H9 (cell line): ENCODE results near the gene CCDC149. TPM values are rescaled to one million over a fixed set of nuclear protein-coding genes. Genes with fewer than 3 reads are reported as not detected.

ENCODE experiments used
- DNase-seq: peaks from one replicate; pipeline ENCODE4 v3.0.0-alpha.2; 2017
- H2AFZ ChIP-seq: one replicate; pipeline ENCODE4 v1.6.1; 2013; ENCODE audit warnings: mild to moderate bottlenecking, low read length, control low read depth, moderate library complexity
- H2AK5ac ChIP-seq: 2 replicates; pipeline ENCODE4 v1.6.1; 2013; ENCODE audit warnings: low read length, control low read depth, mixed read lengths; ENCODE audit not compliant: insufficient read length
- H2BK120ac ChIP-seq: one replicate; pipeline ENCODE4 v1.6.1; 2013; ENCODE audit warnings: low read depth, mild to moderate bottlenecking, low read length, control low read depth, inconsistent platforms; ENCODE audit not compliant: poor library complexity, severe bottlenecking
- H2BK12ac ChIP-seq: 2 replicates; pipeline ENCODE4 v1.6.1; 2013; ENCODE audit warnings: low read length, control low read depth, mixed read lengths, low read depth; ENCODE audit not compliant: insufficient read length
- H2BK15ac ChIP-seq: 2 replicates; pipeline ENCODE4 v1.6.1; 2013; ENCODE audit warnings: low read depth, low read length, control low read depth
- H2BK20ac ChIP-seq: one replicate; pipeline ENCODE4 v1.6.1; 2013; ENCODE audit warnings: low read depth, mild to moderate bottlenecking, low read length, control low read depth, inconsistent platforms; ENCODE audit not compliant: poor library complexity, severe bottlenecking
- H2BK5ac ChIP-seq: 2 replicates; pipeline ENCODE4 v1.6.1; 2013; ENCODE audit warnings: low read length, control low read depth, mixed read lengths; ENCODE audit not compliant: insufficient read length
- H3K14ac ChIP-seq: 2 replicates; pipeline ENCODE4 v1.6.1; 2013; ENCODE audit warnings: low read length, control low read depth; ENCODE audit not compliant: insufficient read depth
- H3K18ac ChIP-seq: 2 replicates; pipeline ENCODE4 v1.6.1; 2013; ENCODE audit warnings: low read depth, mild to moderate bottlenecking, mixed read lengths, low read length, control low read depth; ENCODE audit not compliant: insufficient read length
- H3K23ac ChIP-seq: 2 replicates; pipeline ENCODE4 v1.6.1; 2013; ENCODE audit warnings: low read length, control low read depth, mixed read lengths, low read depth; ENCODE audit not compliant: insufficient read length
- H3K23me2 ChIP-seq: 2 replicates; pipeline ENCODE4 v1.6.1; 2013; ENCODE audit warnings: low read depth, mild to moderate bottlenecking, mixed read lengths, low read length, control low read depth; ENCODE audit not compliant: insufficient read length, poor library complexity, severe bottlenecking
- H3K27ac ChIP-seq: 2 replicates; pipeline ENCODE4 v1.5.1; 2013; ENCODE audit warnings: low read length, control low read depth, mixed read lengths, low read depth; ENCODE audit not compliant: insufficient read length
- H3K27me3 ChIP-seq: 2 replicates; pipeline ENCODE4 v1.6.1; 2013; ENCODE audit warnings: low read length, control low read depth, inconsistent platforms; ENCODE audit not compliant: insufficient read depth
- H3K4ac ChIP-seq: 2 replicates; pipeline ENCODE4 v1.6.1; 2013; ENCODE audit warnings: low read depth, mild to moderate bottlenecking, control low read depth, inconsistent platforms, low read length, moderate library complexity
- H3K4me1 ChIP-seq: 2 replicates; pipeline ENCODE4 v1.6.1; 2013; ENCODE audit warnings: low read length, control low read depth, inconsistent platforms; ENCODE audit not compliant: insufficient read depth
- H3K4me2 ChIP-seq: 2 replicates; pipeline ENCODE4 v1.6.1; 2013; ENCODE audit warnings: low read length, control low read depth, mixed read lengths; ENCODE audit not compliant: insufficient read length, insufficient read depth
- H3K56ac ChIP-seq: 2 replicates; pipeline ENCODE4 v1.6.1; 2013; ENCODE audit warnings: low read depth, mild to moderate bottlenecking, mixed read lengths, low read length, control low read depth; ENCODE audit not compliant: insufficient read length
- H3K79me1 ChIP-seq: 2 replicates; pipeline ENCODE4 v1.6.1; 2013; ENCODE audit warnings: low read depth, mild to moderate bottlenecking, moderate library complexity, low read length, control low read depth, inconsistent platforms; ENCODE audit not compliant: insufficient read depth, poor library complexity, severe bottlenecking
- H3K79me2 ChIP-seq: 2 replicates; pipeline ENCODE4 v1.6.1; 2013; ENCODE audit warnings: low read length, control low read depth, inconsistent platforms; ENCODE audit not compliant: insufficient read depth
- H3K9ac ChIP-seq: 2 replicates; pipeline ENCODE4 v1.6.1; 2013; ENCODE audit warnings: low read length, control low read depth, mixed read lengths; ENCODE audit not compliant: insufficient read length; ENCODE audit errors: extremely low read depth
- H3K9me3 ChIP-seq: one replicate; pipeline ENCODE4 v1.6.1; 2013; ENCODE audit warnings: low read depth, low read length, inconsistent platforms; ENCODE audit not compliant: control insufficient read depth
- H3T11ph ChIP-seq: one replicate; pipeline ENCODE4 v1.6.1; 2013; ENCODE audit warnings: mild to moderate bottlenecking, low read length, control low read depth, inconsistent platforms
- H4K20me1 ChIP-seq: one replicate; pipeline ENCODE4 v1.6.1; 2013; ENCODE audit not compliant: control insufficient read depth, insufficient read length, insufficient read depth
- H4K5ac ChIP-seq: 2 replicates; pipeline ENCODE4 v1.6.1; 2013; ENCODE audit warnings: low read depth, mild to moderate bottlenecking, mixed read lengths, low read length, control low read depth; ENCODE audit not compliant: insufficient read length
- H4K8ac ChIP-seq: replicated peaks from 2 replicates; pipeline ENCODE4 v1.6.1; 2013; ENCODE audit warnings: low read length, control low read depth, mixed read lengths, low read depth; ENCODE audit not compliant: insufficient read length
- H4K91ac ChIP-seq: 2 replicates; pipeline ENCODE4 v1.6.1; 2013; ENCODE audit warnings: low read depth, mild to moderate bottlenecking, moderate library complexity, mixed read lengths, low read length, control low read depth; ENCODE audit not compliant: insufficient read length
- H3K27ac Mint-ChIP-seq, 3 experiments: 2 replicates in 2 of 3; 3 replicates in 1 of 3; pipeline ENCODE4 v1.8.0; 2020 to 2021; ENCODE audit warnings: mixed read lengths in 3 of 3, mild to moderate bottlenecking in 1 of 3, moderate library complexity in 1 of 3
- H3K27me3 Mint-ChIP-seq: 2 replicates; pipeline ENCODE4 v1.8.0; 2021; ENCODE audit warnings: low read depth, mild to moderate bottlenecking, moderate library complexity, mixed read lengths
- H3K36me3 Mint-ChIP-seq, 3 experiments: 2 replicates in 2 of 3; 3 replicates in 1 of 3; pipeline ENCODE4 v1.8.0; 2020 to 2021; ENCODE audit warnings: low read depth in 3 of 3, mixed read lengths in 3 of 3; ENCODE audit not compliant: insufficient read depth in 1 of 3
- H3K4me1 Mint-ChIP-seq, 2 experiments: 2 replicates each; pipeline ENCODE4 v1.8.0; 2020; ENCODE audit warnings: mixed read lengths in 2 of 2
- H3K4me3 Mint-ChIP-seq, 2 experiments: 2 replicates in 1 of 2; 3 replicates in 1 of 2; pipeline ENCODE4 v1.8.0; 2020 to 2021; ENCODE audit warnings: mild to moderate bottlenecking in 2 of 2, mixed read lengths in 2 of 2, moderate library complexity in 1 of 2
- H3K9me3 Mint-ChIP-seq, 2 experiments: 2 replicates in 1 of 2; 3 replicates in 1 of 2; pipeline ENCODE4 v1.8.0; 2020; ENCODE audit warnings: mild to moderate bottlenecking in 2 of 2, mixed read lengths in 2 of 2, moderate library complexity in 1 of 2
- CTCF ChIP-seq: fragments of 200-600 bp; sonication (generic); conservative IDR thresholded peaks from 3 replicates; pipeline ENCODE4 v1.8.0; 2021; ENCODE audit warnings: antibody characterized with exemption, mild to moderate bottlenecking
- WGBS: extraction: QIAGEN DNeasy Blood & Tissue Kit; methylation state at CpG from one replicate; pipeline ENCODE4 v1.1.7; 2013; ENCODE audit warnings: missing lambda C conversion rate, low lambda C conversion rate, mixed read lengths; ENCODE audit not compliant: insufficient read length; ENCODE audit errors: extremely low coverage; 5-methylcytosine and 5-hydroxymethylcytosine counted together
- total RNA-seq: library from RNA; stranded (reverse); gene quantifications from 2 replicates; pipeline ENCODE4 v1.2.1, GENCODE V29; 2021

CCDC149 gene
- total RNA-seq, 1 experiment from 2014 or later: 4.5 TPM

GRCh38 chr4:24842356-24842755, 70.5 kb downstream of the CCDC149 start:
- no peak overlapping the region for H3K18ac ChIP-seq
- Mint-ChIP-seq H3K9me3 (no peaks in the 10 kb centered on the region), H3K36me3 (no peaks in the 10 kb centered on the region), H3K4me1 (peaks cover 9 to 13% of the 10 kb centered on the region in 2 experiments), H3K27ac (peak overlapping the region in 2 of 3 experiments; percentile 2 to 52; a peak in 2 of 7 replicates), H3K27me3 (no peaks in the 10 kb centered on the region), H3K4me3 (no peak overlapping the region)
- no peaks in the 10 kb centered on the region for H4K20me1 ChIP-seq
- no peak overlapping the region for H3K4ac ChIP-seq
- no peaks in the 10 kb centered on the region for H3K79me1 ChIP-seq
- no peak overlapping the region for H2BK5ac ChIP-seq
- no peak overlapping the region; the same call in 1 of the 2 replicates for H3K14ac ChIP-seq
- no peak overlapping the region for H4K8ac ChIP-seq
- H3K23me2 ChIP-seq: no peaks in the 10 kb centered on the region
- no peaks in the 10 kb centered on the region for H3K79me2 ChIP-seq
- no peak overlapping the region for H2BK20ac ChIP-seq
- no peak overlapping the region for H2AFZ ChIP-seq
- H3K56ac ChIP-seq: no peak overlapping the region
- no peak overlapping the region for H3K4me2 ChIP-seq
- H2AK5ac ChIP-seq: no peak overlapping the region
- no CpG with 5 or more reads among the region's 9 CpGs for WGBS
- no peak overlapping the region for H4K5ac ChIP-seq
- no peak overlapping the region for H3T11ph ChIP-seq
- no peak overlapping the region for H3K27ac ChIP-seq
- H2BK15ac ChIP-seq: no peak overlapping the region
- no peak overlapping the region for H3K9ac ChIP-seq
- DNase-seq: no peak
- H4K91ac ChIP-seq: no peak overlapping the region
- no peak for TF ChIP-seq CTCF
- no peak overlapping the region for H3K23ac ChIP-seq
- 0 out of 2 replicates have a peak, but pooled peaks cover 3% of the 10 kb centered on the region for H3K4me1 ChIP-seq
- no peaks in the 10 kb centered on the region for H3K9me3 ChIP-seq
- no peak overlapping the region for H2BK12ac ChIP-seq
- H3K27me3 ChIP-seq: no peaks in the 10 kb centered on the region
- no peak overlapping the region for H2BK120ac ChIP-seq
